Neural cell (in vitro differentiated cells): ENCODE data around the gene RPS6KA5.

Experiments used
- TAF1 ChIP-seq: IDR thresholded peaks from 2 replicates; pipeline ENCODE4 v1.6.1; 2012; ENCODE audit warnings: low read depth
- TF ChIP-seq, protein P1 (sequence below): IDR thresholded peaks from 2 replicates; pipeline ENCODE4 v1.6.1; 2012; ENCODE audit warnings: borderline replicate concordance

GRCh38 chr14:91041450-91041849, 19.0 kb downstream of the RPS6KA5 start:
- TF ChIP-seq TAF1: no peak
- TF ChIP-seq, protein P1, sequence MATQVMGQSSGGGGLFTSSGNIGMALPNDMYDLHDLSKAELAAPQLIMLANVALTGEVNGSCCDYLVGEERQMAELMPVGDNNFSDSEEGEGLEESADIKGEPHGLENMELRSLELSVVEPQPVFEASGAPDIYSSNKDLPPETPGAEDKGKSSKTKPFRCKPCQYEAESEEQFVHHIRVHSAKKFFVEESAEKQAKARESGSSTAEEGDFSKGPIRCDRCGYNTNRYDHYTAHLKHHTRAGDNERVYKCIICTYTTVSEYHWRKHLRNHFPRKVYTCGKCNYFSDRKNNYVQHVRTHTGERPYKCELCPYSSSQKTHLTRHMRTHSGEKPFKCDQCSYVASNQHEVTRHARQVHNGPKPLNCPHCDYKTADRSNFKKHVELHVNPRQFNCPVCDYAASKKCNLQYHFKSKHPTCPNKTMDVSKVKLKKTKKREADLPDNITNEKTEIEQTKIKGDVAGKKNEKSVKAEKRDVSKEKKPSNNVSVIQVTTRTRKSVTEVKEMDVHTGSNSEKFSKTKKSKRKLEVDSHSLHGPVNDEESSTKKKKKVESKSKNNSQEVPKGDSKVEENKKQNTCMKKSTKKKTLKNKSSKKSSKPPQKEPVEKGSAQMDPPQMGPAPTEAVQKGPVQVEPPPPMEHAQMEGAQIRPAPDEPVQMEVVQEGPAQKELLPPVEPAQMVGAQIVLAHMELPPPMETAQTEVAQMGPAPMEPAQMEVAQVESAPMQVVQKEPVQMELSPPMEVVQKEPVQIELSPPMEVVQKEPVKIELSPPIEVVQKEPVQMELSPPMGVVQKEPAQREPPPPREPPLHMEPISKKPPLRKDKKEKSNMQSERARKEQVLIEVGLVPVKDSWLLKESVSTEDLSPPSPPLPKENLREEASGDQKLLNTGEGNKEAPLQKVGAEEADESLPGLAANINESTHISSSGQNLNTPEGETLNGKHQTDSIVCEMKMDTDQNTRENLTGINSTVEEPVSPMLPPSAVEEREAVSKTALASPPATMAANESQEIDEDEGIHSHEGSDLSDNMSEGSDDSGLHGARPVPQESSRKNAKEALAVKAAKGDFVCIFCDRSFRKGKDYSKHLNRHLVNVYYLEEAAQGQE: no peak
